ENCODE results near the gene MED10.

GRCh38 chr5:6398570-6399230 lies 20.4 kb upstream of the MED10 start:
- TF ChIP-seq SIN3A (IDR thresholded peaks at IDR 0.05; ENCODE audit: borderline replicate concordance, insufficient read depth, low read depth, low read length): no peak
- no peak for TF ChIP-seq CTCF (IDR thresholded peaks at IDR 0.05)
- no peak for TF ChIP-seq POLR2AphosphoS5 (IDR thresholded peaks at IDR 0.05; ENCODE audit: low read depth, low read length)
